Testis (tissue), 3 donors: ENCODE results near the gene ZDHHC16. TPM values are rescaled to one million over a fixed set of nuclear protein-coding genes. Genes with fewer than 3 reads are reported as not detected.

ENCODE experiments used
- DNase-seq: peaks from one replicate; pipeline ENCODE4 v3.0.0-alpha.2; 2019
- H3K27ac ChIP-seq, 2 donors: fragments of 200-600 bp; sonication (generic); one replicate each; pipeline ENCODE4 v1.5.1; 2019
- H3K27me3 ChIP-seq: fragments of 200-600 bp; sonication (generic); one replicate; pipeline ENCODE4 v1.5.1; 2019
- H3K36me3 ChIP-seq: fragments of 200-600 bp; sonication (generic); one replicate; pipeline ENCODE4 v1.5.1; 2017; ENCODE audit warnings: low read depth; ENCODE audit errors: missing control alignments
- H3K4me1 ChIP-seq: fragments of 200-600 bp; sonication (generic); one replicate; pipeline ENCODE4 v1.5.1; 2019
- H3K4me3 ChIP-seq, 2 donors: fragments of 200-600 bp; sonication (generic); one replicate each; pipeline ENCODE4 v1.5.1; 2017 to 2019
- H3K9me3 ChIP-seq: fragments of 200-600 bp; sonication (generic); one replicate; pipeline ENCODE4 v1.5.1; 2017
- CTCF ChIP-seq, 3 experiments: fragments of 450-650 bp in 2 of 3; fragments of 200-600 bp in 1 of 3; sonication (generic) in 1 of 3; IDR thresholded peaks; one replicate each; pipeline ENCODE4 v1.5.1; 2016 to 2019; ENCODE audit warnings: antibody characterized with exemption in 3 of 3, mild to moderate bottlenecking in 2 of 3, moderate library complexity in 1 of 3
- POLR2A ChIP-seq: fragments of 450-650 bp; IDR thresholded peaks from one replicate; pipeline ENCODE4 v1.6.1; 2017; ENCODE audit warnings: antibody characterized with exemption, mild to moderate bottlenecking, moderate library complexity
- WGBS, 2 donors: methylation state at CpG; one replicate each; pipeline ENCODE4 v1.1.5; 2018; 5-methylcytosine and 5-hydroxymethylcytosine counted together
- intact Hi-C: fragments of 100-400 bp; cut with DNase I; formaldehyde crosslinking; loops from one replicate; pipeline ENCODE4 v1.15.1; 2023; ENCODE audit warnings: low total_unique reads
- polyA plus RNA-seq: library from polyadenylated mRNA; stranded (reverse); fragments of 350-450 nt; fragmentation: Illumina TruSeq; extraction: RNeasy Lipid Tissue Mini Kit (QIAGEN cat#74804); gene quantifications from one replicate; pipeline ENCODE4 v1.2.3, GENCODE V29; 2014; ENCODE audit warnings: low read depth, low replicate concordance; ENCODE audit not compliant: insufficient read depth
- total RNA-seq, 2 donors: library from RNA; depleted of rRNA; stranded (reverse); fragments of >200 nt; gene quantifications; one replicate each; pipeline ENCODE4 v1.2.3, GENCODE V29; 2016

The ZDHHC16 gene
- total and polyA plus RNA-seq, 3 donors from 2014 or later, result 40.5 to 58.0 (median 42.8) TPM

GRCh38 chr10:97425964-97426775, 19.8 kb upstream of the ZDHHC16 start, which contains the start of gene PGAM1:
Gene PGAM1, plus strand, starts transcription at chr10:97426191. Its CDS starts 117 bp downstream, at chr10:97426308.
- WGBS, 2 donors, result 0 to 1% methylated on average over 41 to 60 of the region's 90 CpGs
- peaks cover 38% of the 10 kb centered on the region for H3K4me1 ChIP-seq

GRCh38 chr10:97426776-97427570, 19.0 kb upstream of the ZDHHC16 start:
- no peaks in the 10 kb centered on the region for H3K36me3 ChIP-seq
- WGBS, 2 donors, result 3% methylated on average over 28 to 34 of the region's 34 CpGs
- no peaks in the 10 kb centered on the region for H3K9me3 ChIP-seq
- H3K4me3 ChIP-seq, result peak overlapping the region; percentile 82 to 95
- DNase-seq, result peak; percentile 28
- no peaks in the 10 kb centered on the region for H3K27me3 ChIP-seq
- TF ChIP-seq POLR2A, result no peak
- TF ChIP-seq CTCF (IDR thresholded peaks at IDR 0.05), result no peak
- peak overlapping the region; percentile 81 to 90 for H3K27ac ChIP-seq
- intact Hi-C loops, result no loop called here
- H3K4me1 ChIP-seq, result peaks cover 37% of the 10 kb centered on the region

More at GRCh38 chr10:97425964-97426775, 19.8 kb upstream of the ZDHHC16 start, which contains the start of gene PGAM1:
- no peaks in the 10 kb centered on the region for H3K36me3 ChIP-seq
- DNase-seq, result peak; percentile 94
- peak within 1 kb of the TSS; percentile 82 to 95 for H3K4me3 ChIP-seq
- intact Hi-C loops, result no loop called here
- TF ChIP-seq POLR2A (no peak), CTCF (IDR thresholded peaks at IDR 0.05) (peak; percentile 41 to 77 (median 58))
- peak within 1 kb of the TSS; percentile 81 to 90 for H3K27ac ChIP-seq
- no peaks in the 10 kb centered on the region for H3K9me3 ChIP-seq
- no peaks in the 10 kb centered on the region for H3K27me3 ChIP-seq

- peaks cover 32% of the 10 kb centered on the region for H3K4me1 ChIP-seq
- WGBS, 2 donors, result 7 to 14% methylated on average over 9 of the region's 9 CpGs
- intact Hi-C loops, result no loop called here
- TF ChIP-seq CTCF (IDR thresholded peaks at IDR 0.05), result no peak
- no peak for TF ChIP-seq POLR2A
- H3K4me3 ChIP-seq, result peak overlapping the region in 1 of 2 donors; percentile 95
- no peaks in the 10 kb centered on the region for H3K36me3 ChIP-seq
- no peaks in the 10 kb centered on the region for H3K9me3 ChIP-seq
- H3K27me3 ChIP-seq, result no peaks in the 10 kb centered on the region
- H3K27ac ChIP-seq, result peak overlapping the region; percentile 81 to 90
- DNase-seq, result peak; percentile 43
Observed at GRCh38 chr10:97427571-97428179, 18.3 kb upstream of the ZDHHC16 start.

- DNase-seq, result no peak
- H3K27ac ChIP-seq, result no peak overlapping the region
- H3K36me3 ChIP-seq, result no peaks in the 10 kb centered on the region
- 36 to 38% methylated on average over 4 of the region's 4 CpGs for whole genome bisulfite sequencing, 2 donors
- TF ChIP-seq POLR2A, result no peak
- TF ChIP-seq CTCF (IDR thresholded peaks at IDR 0.05), result no peak
- peaks cover 25% of the 10 kb centered on the region for H3K4me1 ChIP-seq
- H3K4me3 ChIP-seq, result no peak overlapping the region
- no peaks in the 10 kb centered on the region for H3K27me3 ChIP-seq
- intact Hi-C loops, result no loop called here
- H3K9me3 ChIP-seq, result no peaks in the 10 kb centered on the region
Observed at GRCh38 chr10:97428572-97428981, 17.4 kb upstream of the ZDHHC16 start.
